Activated T-cell treated with anti-CD3 and anti-CD28 coated beads, Interleukin-2, amount 50 U/mL, for 48 hours (primary cell): Measurements from ENCODE around the gene SGPL1.

Experiments
- DNase-seq, 2 experiments: peaks; one replicate each; pipeline ENCODE4 v3.0.0-alpha.2; 2020

The SGPL1 gene

DNA sequence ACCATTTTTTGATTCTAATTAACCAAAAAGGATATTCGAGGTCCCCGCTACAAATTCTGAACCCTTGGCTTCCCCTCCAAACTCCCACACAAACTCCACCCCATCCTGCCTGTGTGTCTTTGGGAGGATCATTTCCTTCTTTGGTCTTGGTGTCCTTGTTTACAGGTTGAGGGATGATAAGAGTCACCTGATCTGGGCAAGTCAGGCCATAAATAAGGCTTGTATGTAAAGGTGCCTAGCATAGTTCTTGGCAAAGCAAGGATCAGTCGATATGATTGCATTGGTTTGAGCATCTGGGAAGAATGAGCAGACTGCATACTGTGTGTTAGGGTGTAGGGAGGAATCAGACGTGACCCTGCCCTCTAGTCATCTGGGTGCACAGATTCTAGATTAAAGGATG, 1.6 kb upstream of the SGPL1 start:
- no peak for DNase-seq

DNA sequence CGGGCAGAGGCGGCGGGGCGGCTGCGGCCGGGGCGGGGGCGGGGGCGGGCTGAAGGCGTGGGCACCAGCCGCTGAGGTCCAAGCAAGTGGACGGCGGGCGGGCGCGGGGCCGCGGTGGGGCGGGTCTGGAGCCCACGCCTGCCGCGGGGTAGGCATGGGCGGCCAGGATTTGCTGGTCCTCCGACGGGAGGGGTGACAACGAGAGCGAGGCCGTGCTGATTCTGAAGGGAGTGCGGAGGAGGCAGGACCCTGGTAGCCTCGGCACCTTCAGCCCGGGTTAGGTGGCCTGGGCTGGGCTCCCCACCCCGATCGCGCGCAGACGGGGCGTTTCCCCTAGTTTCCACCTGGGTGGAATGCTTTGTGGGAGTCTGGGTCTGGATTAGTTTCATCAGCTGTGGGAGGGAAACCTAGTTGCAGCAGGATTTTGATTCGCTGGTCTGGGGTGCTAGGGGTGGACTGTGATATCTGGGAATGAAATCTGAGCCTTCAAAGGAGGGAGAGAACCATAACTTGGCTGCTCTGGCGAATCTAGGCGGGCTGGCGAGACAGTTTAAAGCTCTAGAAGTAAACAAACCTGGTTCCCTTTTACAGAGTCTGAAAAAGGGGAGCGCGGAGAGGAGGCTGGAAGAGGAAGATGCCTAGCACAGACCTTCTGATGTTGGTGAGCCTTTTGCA, 609 bp downstream of the SGPL1 start:
- DNase-seq = peak; percentile 61 to 64

- peak in 1 of 2 experiments; percentile 43 for DNase-seq
Measured at GRCh38 chr10:70820976-70821750, 5.4 kb downstream of the SGPL1 start.

DNA sequence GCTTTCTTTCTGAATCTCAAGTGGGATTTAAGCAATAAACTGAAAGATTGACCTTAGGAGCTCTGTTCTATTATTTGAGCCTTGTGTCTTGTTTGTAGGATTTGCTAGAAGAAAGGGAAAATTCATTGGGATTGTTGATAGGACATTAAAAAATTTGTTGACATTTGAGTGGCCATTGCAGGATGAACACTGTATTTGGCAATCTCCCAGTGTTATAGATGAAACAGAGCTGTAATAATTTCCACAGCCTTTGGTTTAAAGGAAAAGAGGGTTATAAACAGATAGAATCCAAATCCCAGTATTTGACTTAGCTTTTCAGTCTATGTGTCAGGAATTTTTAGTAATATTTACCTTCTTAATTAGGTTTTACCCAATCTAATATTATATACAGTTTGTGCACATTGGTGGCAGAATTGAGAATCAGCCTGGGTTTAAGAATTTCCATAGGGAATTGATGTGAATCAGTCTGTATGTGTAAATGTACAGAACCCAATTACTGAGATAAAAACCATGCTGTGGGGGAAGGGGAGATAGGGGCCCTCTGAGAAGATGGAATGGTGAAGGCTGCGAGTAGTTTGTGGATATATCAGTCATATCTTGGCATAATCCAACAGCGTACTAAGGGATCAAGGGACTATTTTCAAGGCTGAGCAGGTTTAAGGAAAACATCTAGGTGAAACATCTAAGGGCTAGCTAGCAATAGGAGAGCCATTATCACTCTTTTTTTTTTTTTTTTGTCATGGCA, 6.5 kb downstream of the SGPL1 start:
- DNase-seq = no peak

- DNase-seq = no peak
Measured at GRCh38 chr10:70827086-70827757, 11.5 kb downstream of the SGPL1 start.

DNA sequence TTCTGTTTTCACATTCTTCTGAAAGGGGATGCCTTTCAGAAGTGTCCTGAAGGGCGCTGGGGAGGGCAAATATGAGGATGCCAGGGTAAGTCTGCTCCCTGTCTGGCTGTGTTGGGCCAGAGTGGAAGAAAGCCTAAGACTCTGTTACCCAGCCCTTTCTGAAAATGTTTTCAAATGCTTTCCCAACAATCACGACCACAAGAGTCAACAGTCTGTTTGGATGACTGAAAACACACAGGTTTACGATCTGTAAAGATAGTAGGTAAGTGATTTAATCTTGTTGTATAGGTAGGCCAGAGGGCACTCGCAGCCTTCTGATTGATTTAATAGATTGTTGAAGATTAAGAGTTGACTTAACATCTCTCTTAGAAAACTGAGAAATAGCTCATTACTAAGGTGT, 13.2 kb downstream of the SGPL1 start:
- DNase-seq = no peak

DNA sequence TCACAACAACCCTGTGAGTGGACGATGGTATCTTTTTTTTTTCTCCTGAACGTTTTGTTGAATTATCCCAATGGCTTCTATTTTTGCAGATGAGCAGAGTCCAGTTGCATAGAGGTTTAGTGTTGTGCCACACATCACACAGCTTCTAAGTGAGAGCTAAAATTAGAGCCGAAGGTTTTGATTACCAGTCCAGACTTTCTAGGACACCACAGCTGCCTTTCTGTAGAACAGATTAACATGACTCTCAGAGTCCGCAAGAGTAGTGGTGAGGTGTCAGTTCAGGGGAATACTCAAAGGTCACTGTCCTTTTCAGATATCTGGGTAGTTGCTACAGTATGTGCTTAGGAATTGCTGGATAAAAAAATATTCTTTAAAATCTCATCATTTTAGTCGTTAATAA, 13.8 kb downstream of the SGPL1 start:
- DNase-seq = no peak

- no peak for DNase-seq
Measured at GRCh38 chr10:70830164-70830563, 14.4 kb downstream of the SGPL1 start.

GRCh38 chr10:70832221-70832620, 16.5 kb downstream of the SGPL1 start:
- DNase-seq = no peak

DNA sequence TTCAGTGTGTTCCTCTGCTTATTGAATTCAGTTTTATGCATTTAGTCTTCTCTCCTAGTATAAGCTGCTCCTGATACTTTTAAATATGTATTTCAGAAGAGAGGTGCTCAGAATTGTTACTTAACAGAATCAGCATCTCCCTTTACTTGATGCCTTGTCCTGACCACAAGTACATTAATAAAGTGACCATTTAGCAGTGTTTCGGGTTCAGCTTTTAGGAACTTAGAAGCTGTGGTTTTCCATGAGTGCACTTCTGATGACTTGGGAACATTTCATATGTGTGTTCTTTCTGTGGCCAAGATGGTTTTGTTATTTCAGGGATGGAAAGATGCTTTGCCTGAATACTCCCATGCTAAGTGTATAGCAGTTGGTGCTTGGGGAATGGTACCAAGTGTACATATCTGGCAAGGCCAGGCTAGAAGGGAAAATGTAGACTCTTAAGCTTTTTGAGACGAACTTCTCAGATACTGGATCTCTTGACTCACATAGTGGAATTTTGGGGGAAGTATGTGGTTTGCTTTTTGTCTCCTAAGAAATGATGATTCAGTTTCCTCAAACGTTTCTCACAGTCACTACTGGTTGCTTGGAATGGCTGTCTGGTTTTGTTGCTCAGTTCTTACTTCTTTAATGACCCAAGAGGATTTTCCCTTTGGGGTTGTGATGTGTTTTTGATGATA, 17.2 kb downstream of the SGPL1 start:
- DNase-seq = no peak

DNA sequence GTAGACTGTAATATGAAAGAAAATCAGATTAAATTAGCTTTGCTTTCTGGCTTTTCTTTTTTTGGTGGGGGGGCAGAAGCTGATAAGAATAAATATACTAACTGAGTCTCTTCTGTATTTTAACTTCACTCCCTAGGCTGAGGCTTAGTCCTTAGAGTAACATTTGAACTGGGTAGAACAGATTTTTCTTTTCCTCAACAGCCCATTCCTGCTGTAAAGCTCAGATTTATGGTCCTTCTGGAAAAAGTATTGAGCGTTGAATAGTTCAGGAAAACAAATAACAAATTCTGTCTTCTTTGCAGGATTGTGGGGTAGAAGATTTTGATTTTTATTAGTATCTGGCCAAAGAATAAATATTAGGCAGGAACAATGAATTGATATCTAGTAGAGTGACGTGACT, 17.9 kb downstream of the SGPL1 start:
- no peak for DNase-seq

GRCh38 chr10:70834021-70834420, 18.3 kb downstream of the SGPL1 start:
- DNase-seq = no peak

GRCh38 chr10:70834441-70835151, 18.8 kb downstream of the SGPL1 start:
- DNase-seq = no peak

- no peak for DNase-seq
Measured at GRCh38 chr10:70836319-70836718, 20.6 kb downstream of the SGPL1 start.

DNA sequence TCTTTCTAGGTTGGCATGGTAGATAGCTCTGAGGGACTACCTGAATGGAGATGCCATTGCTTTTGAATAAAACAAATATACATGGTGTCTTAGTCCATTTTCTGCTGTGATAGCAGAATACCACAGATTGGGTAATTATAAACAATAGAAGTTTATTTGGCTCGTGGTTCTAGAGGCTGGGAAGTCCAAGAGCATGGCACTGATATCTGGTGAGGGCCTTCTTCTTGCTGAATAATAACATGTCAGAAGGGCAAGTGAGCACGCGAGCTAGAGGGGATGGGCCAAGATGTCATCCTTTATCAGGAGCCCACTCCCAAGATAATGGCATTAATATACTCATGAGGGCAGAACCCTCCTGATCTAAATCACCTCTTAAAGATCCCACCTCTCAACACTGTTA, 21.9 kb downstream of the SGPL1 start:
- no peak for DNase-seq

GRCh38 chr10:70838270-70838805, 22.6 kb downstream of the SGPL1 start:
- DNase-seq = no peak

GRCh38 chr10:70840836-70841235, 25.1 kb downstream of the SGPL1 start:
- DNase-seq = no peak

DNA sequence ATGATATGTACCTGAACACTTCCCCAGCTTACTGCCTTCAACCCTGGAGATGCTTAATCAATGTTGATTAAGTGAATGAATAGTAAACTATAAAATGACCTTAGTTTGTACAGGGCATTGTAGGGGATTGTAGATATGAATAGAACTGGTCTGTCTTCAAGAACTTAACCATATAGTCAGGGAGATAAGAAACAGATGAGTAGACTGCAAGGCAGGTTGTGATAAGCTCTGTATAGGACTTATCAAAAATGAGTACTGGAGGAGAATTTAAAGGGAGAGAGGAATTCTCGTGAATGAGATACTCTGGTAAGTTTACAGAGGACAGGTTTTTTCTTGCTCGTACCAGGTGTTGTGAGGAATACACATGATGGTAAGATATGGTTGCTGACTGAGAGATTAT, 27.6 kb downstream of the SGPL1 start:
- no peak for DNase-seq

GRCh38 chr10:70843776-70844489, 28.2 kb downstream of the SGPL1 start:
- DNase-seq = no peak

DNA sequence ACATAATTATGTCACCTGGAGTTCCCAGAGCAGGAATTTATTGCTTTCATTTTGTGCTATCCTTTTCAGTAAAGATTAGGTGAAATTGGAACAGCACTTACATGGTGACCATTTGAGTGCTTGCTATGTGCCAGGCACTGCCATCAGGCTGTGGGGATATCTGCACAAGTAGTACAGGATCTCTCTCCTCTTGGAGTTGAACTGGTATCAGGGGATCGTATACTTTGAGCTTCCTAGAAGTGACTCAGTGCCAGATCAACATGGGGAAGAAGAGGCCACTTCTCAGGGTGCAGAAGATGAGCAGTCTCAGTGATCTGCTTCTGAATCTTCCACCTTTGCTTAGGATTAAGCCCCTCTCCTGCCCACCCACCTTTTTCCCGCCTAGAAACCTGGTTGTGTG, 29.5 kb downstream of the SGPL1 start:
- DNase-seq = no peak

DNA sequence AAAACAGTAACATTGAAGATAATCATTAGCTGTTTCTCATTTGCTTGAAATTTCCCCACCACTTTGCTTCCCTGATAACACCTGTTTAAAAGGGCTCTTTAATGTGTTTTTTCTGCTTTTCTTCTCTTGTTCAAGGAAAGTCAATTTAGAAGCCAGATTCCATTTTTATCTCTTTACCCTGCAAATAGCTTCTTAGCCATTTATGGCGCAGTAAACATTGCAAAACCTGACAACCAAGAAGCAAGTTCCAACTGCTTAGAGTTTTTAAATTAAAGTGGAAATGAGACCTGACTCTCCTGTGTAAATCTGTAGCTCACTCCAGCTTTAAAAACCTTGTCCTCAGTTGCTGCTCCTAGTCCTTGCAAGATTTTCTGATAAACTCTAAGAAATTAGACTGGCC, 30.1 kb downstream of the SGPL1 start:
- no peak for DNase-seq
